HL-60 (cell line): Measurements from ENCODE around the gene CDH19.

Experiments used
- GABPA ChIP-seq: IDR thresholded peaks from 2 replicates; pipeline ENCODE4 v1.6.1; 2012; ENCODE audit warnings: low read depth
- POLR2AphosphoS5 ChIP-seq: IDR thresholded peaks from 2 replicates; pipeline ENCODE4 v1.6.1; 2012; ENCODE audit warnings: low read depth
- REST ChIP-seq: IDR thresholded peaks from 2 replicates; pipeline ENCODE4 v1.6.1; 2012; ENCODE audit warnings: low read depth; ENCODE audit not compliant: insufficient replicate concordance
- SPI1 ChIP-seq: IDR thresholded peaks from 2 replicates; pipeline ENCODE4 v1.6.1; 2012; ENCODE audit warnings: low read depth, mild to moderate bottlenecking, borderline replicate concordance
- TF ChIP-seq, protein P1 (sequence below): IDR thresholded peaks from one replicate; pipeline ENCODE4 v1.5.1; 2011; ENCODE audit warnings: low read length, control low read depth, inconsistent platforms; ENCODE audit not compliant: insufficient read depth

- TF ChIP-seq, protein P1, sequence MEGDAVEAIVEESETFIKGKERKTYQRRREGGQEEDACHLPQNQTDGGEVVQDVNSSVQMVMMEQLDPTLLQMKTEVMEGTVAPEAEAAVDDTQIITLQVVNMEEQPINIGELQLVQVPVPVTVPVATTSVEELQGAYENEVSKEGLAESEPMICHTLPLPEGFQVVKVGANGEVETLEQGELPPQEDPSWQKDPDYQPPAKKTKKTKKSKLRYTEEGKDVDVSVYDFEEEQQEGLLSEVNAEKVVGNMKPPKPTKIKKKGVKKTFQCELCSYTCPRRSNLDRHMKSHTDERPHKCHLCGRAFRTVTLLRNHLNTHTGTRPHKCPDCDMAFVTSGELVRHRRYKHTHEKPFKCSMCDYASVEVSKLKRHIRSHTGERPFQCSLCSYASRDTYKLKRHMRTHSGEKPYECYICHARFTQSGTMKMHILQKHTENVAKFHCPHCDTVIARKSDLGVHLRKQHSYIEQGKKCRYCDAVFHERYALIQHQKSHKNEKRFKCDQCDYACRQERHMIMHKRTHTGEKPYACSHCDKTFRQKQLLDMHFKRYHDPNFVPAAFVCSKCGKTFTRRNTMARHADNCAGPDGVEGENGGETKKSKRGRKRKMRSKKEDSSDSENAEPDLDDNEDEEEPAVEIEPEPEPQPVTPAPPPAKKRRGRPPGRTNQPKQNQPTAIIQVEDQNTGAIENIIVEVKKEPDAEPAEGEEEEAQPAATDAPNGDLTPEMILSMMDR: no peak
- no peak for TF ChIP-seq GABPA
- no peak for TF ChIP-seq POLR2AphosphoS5
- no peak for TF ChIP-seq REST
- no peak for TF ChIP-seq SPI1
Observed at GRCh38 chr18:66599190-66599589, 4.7 kb downstream of the CDH19 start.
